Cerebellar nuclear complex (tissue), 1 donor: Measurements from ENCODE around the gene CFHR4.
"Not testable (repeated sequence)": the region's sequence is repeated elsewhere in the genome, so short reads cannot be mapped to it uniquely, and the experiment has no call there.

Experiments
- DNase-seq, 2 experiments: peaks; one replicate each; lab custom pipeline; 2025; lab: John Stamatoyannopoulos, UW

Gene CFHR4

GRCh38 chr1:196941474-196941873, 53.6 kb downstream of the CFHR4 start:
- DNase-seq: not testable (repeated sequence)

DNA sequence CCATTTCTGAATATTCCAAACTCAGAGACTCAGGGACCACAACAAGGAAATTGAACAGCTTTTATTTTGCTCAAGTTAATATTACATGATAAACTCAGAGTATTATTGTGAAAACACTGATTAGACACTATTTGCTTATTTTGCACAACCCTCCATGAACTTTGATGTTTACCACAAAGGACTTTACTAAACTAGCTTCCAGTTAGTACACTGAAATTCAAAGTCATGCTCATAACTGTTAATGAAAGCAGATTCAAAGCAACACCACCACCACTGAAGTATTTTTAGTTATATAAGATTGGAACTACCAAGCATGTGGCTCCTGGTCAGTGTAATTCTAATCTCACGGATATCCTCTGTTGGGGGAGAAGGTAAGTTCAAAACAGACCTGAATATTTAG, 55.7 kb downstream of the CFHR4 start, which contains the start of gene CFHR2:
Gene CFHR2 (plus strand): TSS at position 171 of the 400 bp plus-strand sequence. CDS start 143 bp downstream, at position 314.
- DNase-seq: not testable (repeated sequence)

- no peak for DNase-seq
Measured at GRCh38 chr1:196951711-196952394, 64.0 kb downstream of the CFHR4 start.

DNA sequence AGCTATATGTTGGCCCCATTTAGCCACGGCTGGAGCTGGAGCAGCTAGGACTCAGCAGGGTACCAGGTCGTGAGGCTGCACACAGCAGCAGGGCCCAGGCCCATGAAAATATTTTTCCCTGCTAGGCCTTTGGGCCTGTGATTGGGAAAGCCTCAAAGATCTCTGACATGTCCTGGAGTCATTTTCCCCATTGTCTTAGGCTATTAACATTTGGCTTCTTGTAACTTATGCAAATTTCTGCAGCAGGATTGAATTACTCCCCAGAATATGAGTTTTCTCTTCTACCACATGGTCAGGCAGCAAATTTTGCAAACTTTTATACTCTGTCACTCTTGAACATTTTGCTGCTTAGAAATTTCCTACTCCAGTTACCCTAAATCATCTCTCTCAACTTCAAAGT, 66.9 kb downstream of the CFHR4 start:
- no peak for DNase-seq

DNA sequence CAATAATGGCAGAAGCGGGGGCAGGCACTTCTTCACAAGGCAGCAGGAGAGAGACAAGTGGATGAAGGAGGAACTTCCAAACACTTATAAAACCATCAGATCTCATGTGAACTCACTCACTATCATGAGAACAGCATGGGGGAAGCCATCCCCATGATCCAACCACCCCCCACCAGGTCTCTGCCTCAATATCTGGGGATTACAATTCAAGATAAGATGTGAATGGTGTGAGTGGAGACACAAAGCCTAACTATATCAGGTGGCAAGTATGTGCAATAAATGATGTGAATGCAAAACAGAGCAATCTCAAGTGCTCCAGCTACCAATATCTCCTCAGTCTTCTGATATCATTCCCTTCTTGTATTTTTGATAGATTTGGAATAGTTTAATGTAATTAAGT, 68.1 kb downstream of the CFHR4 start:
- DNase-seq: no peak

DNA sequence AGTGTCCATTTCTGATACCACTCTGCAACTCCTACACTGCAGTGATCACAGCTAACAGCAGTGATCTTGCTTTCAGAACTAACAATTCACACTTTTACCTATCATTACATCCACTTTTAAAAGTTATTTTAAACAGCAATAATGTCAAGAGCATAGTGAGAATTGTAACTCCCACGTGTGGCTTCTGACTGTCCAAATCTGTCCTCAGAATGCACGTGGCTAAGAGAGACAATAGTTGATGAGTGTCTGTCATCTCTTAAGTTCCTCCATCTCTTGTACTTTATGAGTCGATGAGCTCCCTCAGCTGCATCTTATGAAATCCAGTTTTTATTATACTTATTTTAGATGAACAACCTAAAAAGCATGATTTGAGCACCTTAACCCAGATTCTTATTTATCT, 73.0 kb downstream of the CFHR4 start:
- no peak for DNase-seq
